WI38 (cell line): Measurements from ENCODE around the gene TMEM204.

ENCODE experiments used
- H3K4me3 ChIP-seq: 2 replicates; pipeline ENCODE4 v1.5.1; 2011; ENCODE audit warnings: low read depth, mild to moderate bottlenecking, control low read depth, low read length
- CTCF ChIP-seq: IDR thresholded peaks from 2 replicates; pipeline ENCODE4 v1.5.1; 2012; ENCODE audit warnings: low read depth, mild to moderate bottlenecking, control low read depth, low read length

TMEM204 gene

GRCh38 chr16:1512774-1513173 is 20.7 kb upstream of the TMEM204 start:
- no peak overlapping the region for H3K4me3 ChIP-seq
- no peak for TF ChIP-seq CTCF

GRCh38 chr16:1514507-1514906 is 19.0 kb upstream of the TMEM204 start:
- no peak overlapping the region for H3K4me3 ChIP-seq
- no peak for TF ChIP-seq CTCF

DNA sequence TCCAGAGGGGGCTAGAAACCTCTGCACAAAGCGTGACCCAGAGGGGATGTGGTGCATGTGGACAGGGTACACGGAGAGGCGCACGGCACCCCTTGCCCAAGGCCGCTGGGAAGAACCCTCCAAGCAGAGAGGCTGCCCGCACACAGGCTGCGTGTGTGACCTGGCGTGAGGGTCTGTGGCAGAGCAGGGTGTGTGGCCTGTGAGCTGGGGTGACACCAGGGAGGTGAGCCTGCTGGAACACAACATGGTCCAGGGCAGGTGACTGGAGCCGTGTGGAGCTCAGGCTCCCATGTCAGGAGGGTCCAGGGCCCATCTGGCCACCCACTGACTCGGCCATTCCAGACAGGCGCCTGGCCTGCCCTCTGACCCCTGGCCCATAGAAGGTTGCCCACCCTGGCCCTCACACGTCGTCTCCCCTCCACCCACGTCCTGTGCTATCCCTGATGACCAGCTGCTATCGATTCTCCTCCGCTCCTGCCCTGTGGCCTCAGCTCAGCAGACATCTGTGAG is 14.8 kb upstream of the TMEM204 start:
- H3K4me3 ChIP-seq = no peak overlapping the region
- no peak for TF ChIP-seq CTCF

DNA sequence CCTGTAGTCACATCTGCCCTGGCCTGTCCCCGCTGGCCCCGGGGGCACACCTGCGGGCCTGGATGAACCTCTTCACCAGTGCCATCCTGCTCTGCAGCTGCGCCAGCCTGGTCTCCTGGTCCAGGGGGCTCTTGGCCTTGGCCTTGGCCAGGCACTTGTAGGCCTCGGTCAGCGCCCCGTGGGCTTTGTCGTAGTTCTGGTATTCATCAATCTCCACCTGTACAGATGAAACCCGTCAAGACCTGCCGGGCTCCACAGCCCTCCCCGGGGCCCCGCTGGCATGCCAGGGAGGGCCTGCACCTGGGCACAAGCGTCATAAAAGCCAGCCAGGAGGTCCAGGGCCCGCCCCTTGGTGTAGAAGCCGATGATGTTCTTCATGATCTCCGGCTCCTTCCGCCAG is 13.6 kb upstream of the TMEM204 start:
- no peak for TF ChIP-seq CTCF
- H3K4me3 ChIP-seq = no peak overlapping the region

- no peak for TF ChIP-seq CTCF
- no peak overlapping the region for H3K4me3 ChIP-seq
Measured at GRCh38 chr16:1520461-1520860, 13.0 kb upstream of the TMEM204 start.

GRCh38 chr16:1523581-1524245 is 9.8 kb upstream of the TMEM204 start:
- TF ChIP-seq CTCF = no peak
- H3K4me3 ChIP-seq = no peak overlapping the region

- no peak for TF ChIP-seq CTCF
- H3K4me3 ChIP-seq = no peak overlapping the region
Measured at GRCh38 chr16:1524366-1524765, 9.1 kb upstream of the TMEM204 start.
